ENCODE data around the gene EIF3K.
"Not testable (repeated sequence)": the region's sequence is repeated elsewhere in the genome, so short reads cannot be mapped to it uniquely, and the experiment has no call there.

EIF3K gene

DNA sequence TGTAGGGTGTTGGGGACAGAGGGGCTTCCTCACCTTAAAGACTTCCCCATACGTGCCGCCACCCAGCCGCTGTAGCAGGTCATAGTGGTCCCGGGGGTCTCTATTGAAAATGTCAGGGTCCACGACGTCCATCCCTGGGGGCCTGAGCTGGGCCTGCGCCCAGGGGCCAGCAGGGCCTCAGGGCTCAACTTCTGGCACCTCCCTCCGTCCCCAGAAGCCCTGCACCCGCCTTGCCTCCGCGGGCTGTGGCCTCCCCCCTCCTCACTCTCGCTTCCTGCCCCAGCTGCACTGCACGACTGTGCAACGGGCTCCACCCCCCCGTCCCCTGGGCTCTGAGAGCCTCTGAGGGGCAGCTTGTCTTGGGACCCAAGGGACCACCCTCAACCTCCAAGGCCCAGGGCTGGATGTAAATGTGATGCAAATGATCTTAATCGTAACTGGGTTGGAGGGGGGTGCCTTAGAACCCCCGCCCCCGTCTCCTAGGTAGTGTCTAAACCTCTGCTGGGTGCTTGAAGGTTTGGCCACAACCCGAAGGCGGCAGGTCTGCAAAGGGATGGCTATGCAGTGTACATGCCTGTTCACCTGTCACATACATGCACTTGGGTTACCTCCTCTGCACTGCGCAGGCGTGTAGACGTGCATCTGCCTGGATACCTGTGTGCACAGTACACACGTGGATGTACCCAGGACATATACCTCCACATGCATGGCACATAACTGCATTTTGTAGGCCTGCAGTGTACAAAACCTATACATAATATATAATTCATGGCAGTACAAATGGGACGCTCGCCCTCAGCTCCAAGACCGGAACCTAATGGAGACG, 1.0 kb upstream of the EIF3K start, which contains the start of gene MAP4K1:
TSS of gene MAP4K1 (minus strand) at position 190 of the 826 bp plus-strand sequence. CDS start at position 132, 58 bp downstream.
- DNase-seq (ENCODE audit: low spot score), result peak; percentile 78

DNA sequence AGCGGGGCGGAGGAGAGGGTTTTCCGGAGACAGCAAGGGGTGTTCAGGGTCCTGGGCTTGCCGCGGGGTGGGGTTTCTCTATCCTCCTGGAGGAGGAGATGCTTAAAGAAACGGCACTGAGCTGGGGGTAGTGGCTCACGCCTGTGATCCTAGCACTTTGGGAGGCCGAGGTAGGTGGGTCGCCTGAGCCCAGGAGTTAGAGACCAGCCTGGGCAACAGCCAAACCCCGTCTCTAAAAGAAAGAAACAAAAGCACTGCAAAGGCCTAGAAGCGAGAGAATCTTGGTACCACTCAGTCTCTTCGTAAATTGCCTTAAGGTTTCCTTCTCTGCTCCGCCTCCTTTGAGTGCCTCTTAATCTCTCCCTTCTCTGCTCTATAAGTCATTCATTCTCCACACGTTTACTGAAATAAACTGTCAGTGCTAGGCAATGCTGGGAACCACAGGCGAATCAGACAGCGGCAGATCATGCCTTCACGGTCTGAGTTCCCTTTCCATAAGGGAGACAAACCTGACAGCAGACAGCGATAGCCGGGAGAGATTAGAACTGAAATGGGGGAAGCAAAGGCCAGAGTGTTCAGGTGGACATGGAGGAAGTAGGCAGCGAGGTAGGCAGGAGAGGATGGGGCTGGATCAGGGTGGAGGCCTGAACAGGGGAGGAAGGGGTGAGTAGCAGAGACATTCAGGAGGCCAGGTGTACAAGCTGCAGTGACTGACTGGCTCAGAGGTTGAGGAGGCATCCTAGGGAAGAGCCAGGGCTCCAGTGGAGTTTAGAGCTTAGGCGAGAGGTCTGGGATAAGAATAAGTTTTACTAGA, 580 bp downstream of the EIF3K start:
- no peak for DNase-seq (ENCODE audit: low spot score)

DNA sequence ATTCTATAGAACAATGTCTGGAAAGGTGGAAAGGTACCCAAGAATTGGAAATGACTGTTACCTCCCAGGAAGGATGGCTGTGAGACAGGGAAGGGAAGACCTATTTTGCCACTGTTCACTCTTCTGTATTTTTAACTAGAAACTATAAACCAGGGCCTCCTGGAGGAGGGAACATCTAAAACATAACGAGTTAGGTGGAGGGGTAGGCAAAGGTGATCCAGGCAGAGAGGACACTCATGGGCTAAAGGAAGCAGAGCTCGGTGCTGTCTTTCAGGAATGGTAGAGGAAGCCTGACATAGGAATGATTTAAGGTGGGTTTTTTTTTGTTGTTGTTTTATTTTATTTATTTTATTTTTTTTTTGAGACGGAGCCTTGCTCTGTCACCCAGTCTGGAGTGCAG, 5.8 kb downstream of the EIF3K start:
- no peak for DNase-seq (ENCODE audit: low spot score)

DNA sequence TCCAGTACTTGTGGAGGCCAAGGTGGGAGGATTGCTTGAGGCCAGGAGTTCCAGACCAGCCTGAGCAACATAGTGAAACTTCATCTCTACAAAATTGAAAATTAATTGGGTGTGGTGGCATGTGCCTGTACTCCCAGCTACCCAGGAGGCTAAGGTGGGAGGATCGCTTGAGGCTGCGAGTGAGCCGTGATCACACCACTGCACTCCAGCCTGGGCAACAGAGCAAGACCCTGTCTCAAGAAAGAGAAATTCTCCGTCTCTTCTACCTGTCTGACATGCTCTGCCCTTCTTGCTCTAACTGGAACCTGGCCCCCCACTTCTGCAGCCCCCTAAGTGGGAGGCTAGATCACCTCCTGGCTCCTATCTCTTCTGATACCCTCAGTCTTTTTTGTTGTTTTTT, 7.4 kb downstream of the EIF3K start:
- no peak for DNase-seq (ENCODE audit: low spot score)

DNA sequence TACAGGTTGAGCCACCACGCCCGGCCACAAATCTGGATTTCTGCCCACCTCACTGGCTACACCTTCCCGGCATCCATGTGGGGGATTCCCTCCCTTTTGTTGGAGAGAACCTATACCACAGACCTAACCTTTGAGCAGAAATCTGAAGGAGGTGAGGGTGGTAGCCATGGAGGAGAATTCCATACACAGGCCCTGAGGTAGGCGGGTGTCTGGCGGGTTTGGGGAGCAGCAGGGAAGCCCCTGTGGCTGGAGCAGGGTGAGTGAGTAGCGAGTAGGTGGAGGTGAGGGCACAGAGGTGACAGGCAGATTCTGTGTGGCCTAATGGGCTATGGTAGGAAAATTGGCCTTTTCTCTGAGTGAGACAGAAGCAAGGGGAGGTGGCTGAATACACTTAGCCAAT, 10.6 kb downstream of the EIF3K start:
- DNase-seq (ENCODE audit: low spot score), result no peak

DNA sequence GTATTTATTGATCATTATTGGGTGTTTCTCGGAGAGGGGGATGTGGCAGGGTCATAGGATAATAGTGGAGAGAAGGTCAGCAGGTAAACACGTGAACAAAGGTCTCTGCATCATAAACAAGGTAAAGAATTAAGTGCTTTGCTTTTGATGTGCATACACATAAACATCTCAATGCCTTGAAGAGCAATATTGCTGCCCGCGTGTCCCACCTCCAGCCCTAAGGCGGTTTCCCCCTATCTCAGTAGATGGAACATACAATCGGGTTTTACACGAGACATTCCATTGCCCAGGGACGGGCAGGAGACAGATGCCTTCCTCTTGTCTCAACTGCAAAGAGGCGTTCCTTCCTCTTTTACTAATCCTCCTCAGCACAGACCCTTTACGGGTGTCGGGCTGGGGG, 12.3 kb downstream of the EIF3K start:
- not testable (repeated sequence) for DNase-seq (ENCODE audit: low spot score)

DNA sequence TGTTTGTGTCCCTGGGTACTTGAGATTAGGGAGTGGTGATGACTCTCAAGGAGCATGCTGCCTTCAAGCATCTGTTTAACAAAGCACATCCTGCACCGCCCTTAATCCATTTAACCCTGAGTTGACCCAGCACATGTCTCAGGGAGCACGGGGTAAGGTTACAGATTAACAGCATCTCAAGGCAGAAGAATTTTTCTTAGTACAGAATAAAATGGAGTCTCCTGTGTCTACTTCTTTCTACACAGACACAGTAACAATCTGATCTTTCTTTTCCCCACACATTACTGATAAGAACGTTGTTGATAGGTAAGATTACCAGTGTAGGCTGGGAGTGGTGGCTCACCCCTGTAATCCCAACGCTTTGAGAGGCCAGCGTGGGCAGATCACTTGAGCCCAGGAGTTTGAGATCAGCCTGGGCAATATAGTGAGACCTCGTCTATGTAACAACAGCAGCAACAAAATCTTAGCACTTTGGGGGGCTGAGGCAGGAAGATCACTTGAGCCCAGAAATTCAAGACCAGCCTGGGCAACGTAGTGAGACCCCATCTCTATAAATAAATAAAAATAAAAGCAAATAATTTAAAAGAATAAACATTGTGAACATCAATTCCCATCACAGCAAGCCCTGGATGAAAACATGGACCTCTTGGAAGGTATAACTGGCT, 13.0 kb downstream of the EIF3K start:
- not testable (repeated sequence) for DNase-seq (ENCODE audit: low spot score)

DNA sequence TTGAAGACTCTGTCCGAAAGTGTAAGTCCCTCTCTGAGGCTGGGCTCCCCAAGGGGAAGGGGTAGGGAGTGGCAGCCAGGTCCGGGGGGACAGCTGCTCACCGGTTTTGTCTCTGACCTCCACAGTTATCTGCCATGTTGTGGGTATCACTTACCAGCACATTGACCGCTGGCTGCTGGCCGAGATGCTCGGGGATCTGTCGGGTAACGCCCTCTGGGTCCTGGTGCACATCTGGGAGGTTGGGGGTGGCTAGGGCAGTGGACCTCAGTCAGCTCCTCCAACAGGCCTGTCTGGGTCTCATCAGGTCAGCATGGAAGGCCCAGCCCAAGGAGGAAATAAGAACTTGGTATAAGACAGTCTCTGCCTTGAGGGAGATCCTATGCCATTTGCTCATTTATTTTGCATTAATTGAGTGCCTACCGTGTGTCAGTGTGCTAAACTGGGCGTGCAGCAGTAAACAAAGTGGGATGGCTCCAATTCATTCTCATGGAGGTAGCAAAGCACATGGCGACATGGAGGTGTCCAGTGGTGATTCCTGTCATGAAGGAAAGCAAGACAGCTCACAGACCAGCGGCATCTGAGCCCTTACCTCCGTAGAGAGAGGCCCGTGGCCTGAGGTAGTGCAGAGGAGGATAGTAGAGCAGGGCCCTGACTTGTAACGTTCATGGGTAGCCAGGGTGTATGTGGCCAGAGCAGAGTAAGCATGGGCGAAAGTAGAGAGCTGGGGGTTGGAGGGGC, 13.7 kb downstream of the EIF3K start:
- DNase-seq (ENCODE audit: low spot score), result no peak

DNA sequence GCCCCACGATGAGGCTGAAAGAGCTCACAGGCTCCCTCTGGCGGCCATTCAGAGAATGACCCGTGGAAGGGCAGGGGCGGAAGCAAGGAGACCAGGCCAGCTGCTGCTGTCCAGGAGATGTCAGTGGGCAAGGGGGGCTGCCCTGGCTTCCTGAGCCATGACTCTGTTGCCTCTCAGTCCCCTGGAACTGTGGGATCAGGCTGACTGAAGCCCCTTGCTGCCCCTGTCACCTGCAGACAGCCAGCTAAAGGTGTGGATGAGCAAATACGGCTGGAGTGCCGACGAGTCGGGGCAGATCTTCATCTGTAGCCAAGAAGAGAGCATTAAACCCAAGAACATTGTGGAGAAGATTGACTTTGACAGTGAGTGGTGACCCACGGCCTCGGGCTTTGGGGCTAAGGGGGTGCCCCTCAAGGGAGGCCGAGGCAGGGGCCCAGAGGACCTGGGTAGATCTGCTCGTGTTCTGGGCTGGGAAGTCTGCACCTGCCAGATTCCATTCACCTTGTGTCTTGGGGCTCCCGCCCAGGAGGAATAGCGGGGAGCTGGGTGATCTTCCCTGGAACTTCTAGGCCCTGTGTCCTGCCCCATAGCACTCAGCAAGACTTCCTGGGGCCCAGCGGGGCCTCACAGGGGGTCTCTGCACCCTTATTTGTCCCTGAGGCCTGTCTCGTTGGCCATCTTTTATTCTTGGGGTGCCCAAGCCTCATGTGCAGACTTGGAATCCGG, 15.9 kb downstream of the EIF3K start:
- peak; percentile 66 for DNase-seq (ENCODE audit: low spot score)

DNA sequence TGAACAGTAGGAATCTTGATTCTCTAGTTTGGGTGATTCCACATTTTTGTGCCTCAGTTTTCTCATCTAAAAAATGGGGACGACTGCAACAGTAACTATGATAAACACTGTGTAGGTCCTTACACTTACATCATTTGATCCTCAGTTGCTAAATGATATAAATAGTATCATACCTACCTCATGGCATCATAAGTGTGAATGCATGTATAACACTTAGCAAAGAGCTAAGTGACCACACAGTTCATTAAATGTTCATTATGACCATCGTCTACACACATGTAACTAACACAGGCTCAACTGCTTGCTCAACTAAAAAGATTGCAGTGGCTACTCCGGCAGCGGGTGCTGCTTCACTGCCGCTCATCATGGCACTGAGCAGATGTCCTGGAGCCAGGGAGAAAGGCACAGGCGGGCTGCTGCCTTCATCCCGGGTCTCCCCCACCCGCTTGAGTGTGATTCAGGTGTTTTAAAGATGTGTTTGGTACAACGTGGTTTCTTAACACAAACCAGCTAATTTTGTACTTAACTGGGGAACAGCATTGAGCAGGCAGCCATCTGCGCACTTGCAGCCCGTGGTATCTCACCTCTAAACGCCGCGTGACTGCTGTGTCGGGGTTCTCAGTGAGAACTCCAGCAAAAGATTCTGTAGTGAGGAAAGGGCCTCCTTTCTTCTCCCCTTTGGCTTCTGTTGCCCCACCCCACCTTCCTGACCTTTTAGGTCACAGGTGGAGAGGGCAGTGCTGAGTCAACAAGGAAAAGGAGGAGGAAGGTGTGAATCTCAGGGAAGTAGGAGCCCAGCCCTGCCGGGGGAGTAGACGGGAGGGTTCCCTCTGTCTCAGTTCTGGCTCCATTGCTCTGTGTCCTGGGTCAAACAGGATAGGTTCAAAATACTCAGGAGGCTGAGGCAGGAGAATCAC, 16.8 kb downstream of the EIF3K start:
- no peak for DNase-seq (ENCODE audit: low spot score)

DNA sequence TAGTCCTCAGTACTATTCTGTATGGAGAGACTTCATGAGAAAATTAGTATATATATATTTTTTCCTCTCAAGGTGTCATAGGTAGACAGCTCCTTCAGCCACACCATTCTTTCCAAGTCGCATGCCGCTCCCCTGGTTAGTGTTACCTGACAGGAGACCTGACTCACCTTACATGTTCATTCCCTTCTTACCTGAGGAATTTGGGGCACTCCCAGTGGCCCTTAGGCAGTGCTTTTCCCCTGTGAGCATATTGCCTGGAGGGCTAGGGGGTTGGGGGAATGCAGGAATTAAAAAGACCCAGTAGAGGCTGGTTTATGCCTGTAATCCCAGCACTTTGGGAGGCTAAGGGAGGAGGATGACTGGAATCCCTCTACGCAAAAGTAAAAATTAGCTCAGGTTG, 19.5 kb downstream of the EIF3K start:
- DNase-seq (ENCODE audit: low spot score), result no peak

DNA sequence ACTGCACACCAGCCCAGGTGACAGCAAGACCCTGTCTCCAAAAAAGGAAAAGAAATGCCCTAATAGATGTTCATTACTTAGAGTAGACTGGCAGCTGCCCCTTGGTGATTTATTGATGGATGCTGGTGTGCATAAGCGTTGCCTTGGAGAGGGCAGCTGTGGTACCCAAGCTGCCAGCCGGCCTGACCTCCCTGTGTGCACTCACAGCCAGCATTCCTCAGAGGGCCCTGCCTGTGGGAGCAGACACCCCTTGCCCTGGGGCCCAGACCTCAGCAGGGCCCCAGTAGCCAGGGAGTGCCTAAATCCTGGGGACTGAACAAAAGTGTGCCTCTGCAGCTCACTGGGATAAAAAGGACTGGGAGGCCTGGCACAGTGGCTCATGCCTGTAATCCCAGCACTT, 20.7 kb downstream of the EIF3K start:
- DNase-seq (ENCODE audit: low spot score), result no peak

DNA sequence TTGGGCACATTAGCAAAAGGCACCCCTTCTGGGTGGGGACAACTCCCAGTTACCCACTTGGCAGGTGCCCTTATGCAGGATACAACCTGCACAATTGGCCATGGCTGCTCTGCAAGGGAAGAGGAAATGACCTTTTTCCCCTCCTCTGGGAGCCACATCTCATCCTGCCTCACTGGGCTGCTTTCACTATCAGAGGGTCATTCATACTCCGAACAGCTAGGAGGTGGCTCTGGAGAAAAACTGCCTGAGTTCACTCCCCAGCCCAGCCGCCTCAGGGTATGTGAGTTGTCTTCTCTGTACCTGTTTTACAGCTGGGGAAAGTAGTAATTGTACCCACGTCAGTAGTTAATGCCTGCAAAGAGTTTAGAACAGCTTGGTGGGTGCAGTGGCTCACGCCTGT, 21.4 kb downstream of the EIF3K start:
- no peak for DNase-seq (ENCODE audit: low spot score)

DNA sequence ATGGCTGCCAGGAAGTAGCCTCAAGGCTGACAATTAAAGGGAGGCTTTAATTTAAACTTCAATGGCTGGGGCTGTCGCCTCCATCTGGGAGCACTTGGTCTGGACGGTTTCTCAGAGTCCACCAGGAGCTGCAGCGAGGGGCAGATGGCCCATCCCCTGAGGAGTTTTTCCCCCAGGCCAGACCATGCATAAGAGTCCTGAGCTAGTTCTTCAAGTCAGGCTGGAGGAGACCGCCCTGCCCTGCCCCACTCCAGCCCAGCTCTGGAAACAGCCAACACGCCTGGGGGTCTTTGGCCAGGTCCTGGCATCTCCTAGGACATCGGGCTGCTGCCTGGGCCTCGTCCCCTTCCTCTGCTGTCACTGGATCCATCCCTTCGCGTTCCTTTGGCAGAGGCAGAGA, 23.2 kb downstream of the EIF3K start:
- DNase-seq (ENCODE audit: low spot score), result no peak

DNA sequence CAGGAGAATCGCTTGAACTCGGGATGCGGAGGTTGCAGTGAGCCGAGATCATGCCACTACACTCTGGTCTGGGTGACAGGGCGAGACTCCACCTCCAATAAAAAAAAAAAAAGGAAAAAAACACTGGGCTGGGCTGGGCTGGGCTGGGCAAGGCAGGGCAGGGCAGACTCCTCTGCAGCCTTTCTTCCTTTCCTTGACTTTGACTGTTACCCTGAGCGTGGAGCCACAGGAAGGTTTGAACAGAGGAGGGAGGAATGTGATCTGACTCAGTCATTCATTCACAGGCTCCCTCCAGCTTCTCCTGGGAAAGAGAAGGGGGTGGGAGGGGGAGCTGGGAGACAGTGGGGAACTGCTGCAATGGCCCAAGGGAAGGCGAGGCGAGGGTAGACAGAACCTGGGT, 25.7 kb downstream of the EIF3K start:
- no peak for DNase-seq (ENCODE audit: low spot score)

DNA sequence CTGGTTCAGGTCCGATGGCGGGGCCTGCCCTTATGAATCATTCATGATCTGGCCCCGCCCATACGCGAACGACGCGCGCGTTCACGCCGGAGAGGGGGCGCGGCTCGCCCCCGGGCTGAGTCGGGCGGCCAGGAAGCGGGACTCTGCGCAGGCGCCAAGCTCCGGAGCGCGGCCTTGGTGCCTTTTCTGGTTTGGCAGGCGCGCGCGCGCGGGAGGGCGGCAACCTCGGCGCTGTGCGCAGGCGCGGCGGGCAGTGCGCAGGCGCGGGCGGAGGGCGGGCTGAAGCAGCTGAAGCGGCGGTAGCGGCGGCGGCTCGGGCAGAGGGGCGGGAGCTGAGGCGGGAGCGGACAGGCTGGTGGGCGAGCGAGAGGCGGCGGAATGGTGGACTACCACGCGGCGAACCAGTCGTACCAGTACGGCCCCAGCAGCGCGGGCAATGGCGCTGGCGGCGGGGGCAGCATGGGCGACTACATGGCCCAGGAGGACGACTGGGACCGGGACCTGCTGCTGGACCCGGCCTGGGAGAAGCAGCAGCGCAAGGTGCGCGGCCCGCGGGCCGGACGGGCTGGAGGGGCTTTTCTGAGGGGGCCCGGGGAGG, 28.5 kb downstream of the EIF3K start, which contains the start of gene ACTN4:
TSS of gene ACTN4 (plus strand) at position 282 of the 598 bp plus-strand sequence. CDS start at position 379, 97 bp downstream.
- peak; percentile 99 for DNase-seq (ENCODE audit: low spot score)

DNA sequence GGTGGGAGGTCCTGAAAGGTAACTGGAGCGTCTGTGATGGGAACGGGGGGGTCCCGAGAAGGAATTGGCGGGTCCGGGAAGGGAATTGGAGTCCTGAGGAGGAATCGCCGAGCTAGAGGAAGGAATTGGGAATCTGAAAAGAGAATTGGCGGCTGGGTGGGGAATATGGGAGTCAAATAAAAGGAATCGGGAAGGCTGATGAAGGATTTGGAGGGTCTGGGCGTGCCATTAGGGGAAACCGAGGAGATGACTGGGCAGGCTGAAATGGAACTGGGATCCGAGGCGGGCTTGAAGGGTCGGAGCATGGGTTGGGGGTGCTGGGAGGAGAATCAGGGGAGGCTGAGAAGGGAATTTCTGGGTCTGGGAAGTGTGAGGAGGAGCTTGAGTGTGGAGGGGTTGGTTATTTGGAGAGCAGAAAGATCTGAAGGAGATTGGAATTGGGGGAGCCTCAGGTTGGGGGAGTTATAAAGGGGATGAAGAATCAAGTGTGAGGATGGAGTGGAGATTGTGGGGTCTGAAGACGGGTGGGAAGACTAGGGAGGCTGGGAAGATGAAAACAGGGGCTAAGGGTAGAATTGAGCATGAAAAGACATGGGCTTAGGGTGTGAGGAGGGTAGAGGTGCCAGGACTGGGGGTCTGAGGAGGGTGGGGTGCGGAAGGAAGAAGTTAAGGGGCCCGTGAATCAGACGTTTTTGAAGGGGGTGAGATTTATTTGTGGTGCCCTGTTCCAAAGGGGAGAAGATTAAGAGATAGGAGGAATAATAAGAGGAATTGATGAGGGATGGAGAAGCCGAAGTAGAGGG, 29.2 kb downstream of the EIF3K start:
- no peak for DNase-seq (ENCODE audit: low spot score)

DNA sequence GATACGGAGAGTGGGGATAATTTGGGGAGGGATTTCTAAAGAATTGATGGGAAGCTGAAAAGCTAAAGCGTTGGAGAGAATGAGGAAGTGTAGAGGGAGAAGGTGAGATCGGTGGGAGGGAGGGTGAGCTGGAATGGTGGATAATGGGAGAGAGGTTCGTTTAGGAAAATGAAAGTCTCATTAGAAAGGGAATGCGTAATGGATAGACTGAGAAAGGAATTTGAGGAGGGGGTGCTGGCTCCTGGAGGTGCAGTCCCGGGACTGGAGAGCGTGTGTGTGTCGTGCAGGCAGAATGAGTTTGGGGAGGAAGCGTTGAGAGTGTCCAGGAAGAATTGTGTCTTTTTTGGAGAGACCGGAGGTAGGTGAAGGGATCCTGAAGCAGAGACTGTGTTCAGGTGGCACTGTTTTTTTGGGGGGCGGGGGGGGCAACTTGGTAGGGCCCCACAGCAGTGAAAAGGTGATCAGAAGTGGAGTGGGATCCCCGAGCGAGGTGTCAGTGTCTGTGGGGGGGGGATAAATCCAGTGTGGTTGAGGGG, 29.8 kb downstream of the EIF3K start:
- no peak for DNase-seq (ENCODE audit: low spot score)
